Stimulated activated CD4-positive, alpha-beta T cell treated with anti-CD3 and anti-CD28 coated beads, Interleukin-1b, Interleukin-23, amount 100 ng/mL, for 48 hours (primary cell): ENCODE data around the gene SALL1.

Experiments used
- DNase-seq: peaks from one replicate; pipeline ENCODE4 v3.0.0-alpha.2; 2020

Gene SALL1

DNA sequence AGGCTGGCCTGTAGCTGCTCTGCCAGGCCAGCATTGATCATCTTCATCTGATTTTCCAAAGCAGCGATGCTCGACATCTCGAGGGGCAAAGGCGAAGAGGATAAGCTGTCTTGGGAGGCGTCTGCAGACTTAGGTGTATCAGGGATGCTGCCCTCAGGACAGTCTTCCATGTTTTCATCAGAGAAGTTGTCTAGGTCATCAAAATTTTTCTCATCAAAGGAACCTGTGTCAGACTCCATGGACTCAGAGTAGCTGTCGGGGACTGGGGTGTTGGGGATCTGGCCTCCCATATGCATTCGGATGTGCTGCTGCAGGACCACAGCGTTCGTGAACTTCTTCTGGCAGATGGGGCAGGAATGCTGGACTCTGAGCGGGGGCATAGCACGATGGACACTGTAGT, 11.5 kb downstream of the SALL1 start:
- DNase-seq: no peak

DNA sequence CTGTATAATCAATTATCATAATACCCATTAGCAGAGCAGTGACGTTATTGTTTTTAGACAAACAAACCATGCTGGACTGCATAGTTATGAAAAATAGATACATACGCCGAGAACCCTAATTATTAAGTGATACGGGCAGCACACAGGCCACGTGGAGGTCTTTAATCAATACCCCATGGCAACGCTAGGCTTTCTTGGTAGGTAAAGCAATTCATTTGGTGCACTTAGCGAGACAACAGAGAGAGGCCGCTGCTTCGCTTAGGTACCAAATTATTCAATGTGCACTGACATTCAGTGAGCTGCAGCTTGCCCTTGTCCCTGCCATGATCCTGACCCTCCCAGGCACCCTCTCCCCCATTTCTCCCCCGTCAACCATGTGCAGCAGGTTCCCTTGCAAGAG, 12.9 kb downstream of the SALL1 start:
- no peak for DNase-seq

DNA sequence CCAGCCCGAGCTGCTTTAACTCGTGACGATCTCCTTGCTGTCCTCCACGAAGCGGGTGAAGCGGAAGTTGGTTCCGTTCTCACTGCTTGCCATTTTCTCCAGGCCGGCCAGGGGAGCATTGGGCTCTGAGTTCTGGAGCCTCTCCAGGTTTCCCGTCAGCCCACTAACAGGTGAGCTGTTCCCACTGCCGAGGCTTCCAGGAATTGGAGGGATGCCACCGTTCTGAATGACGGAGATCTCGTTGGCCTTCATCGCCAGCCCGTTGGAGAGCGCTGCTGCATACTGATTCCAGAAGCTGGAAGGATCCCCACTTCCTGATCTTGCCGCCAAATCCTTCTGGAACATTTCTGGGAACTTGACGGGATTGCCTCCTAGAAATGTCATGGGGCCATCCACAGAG, 14.0 kb downstream of the SALL1 start:
- no peak for DNase-seq

DNA sequence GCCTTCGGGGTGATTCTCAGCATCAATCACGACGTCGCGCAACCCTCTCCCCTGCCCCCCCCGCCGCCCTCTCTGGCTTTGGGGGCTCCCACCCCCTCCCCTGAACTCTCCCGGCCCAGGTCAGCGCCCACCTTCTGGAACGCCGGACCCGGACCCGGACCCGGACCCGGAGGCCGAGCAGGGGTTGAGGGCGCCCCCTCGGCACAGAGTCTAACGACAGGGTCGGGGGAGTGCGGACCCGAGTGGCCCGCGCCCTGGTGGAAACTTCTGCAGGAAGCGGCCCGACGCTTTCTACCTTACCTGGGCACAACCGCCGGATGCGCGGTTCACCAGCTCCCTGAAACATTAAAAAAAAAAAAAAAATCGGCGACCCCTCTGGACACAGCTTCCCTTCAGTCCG, 16.2 kb downstream of the SALL1 start:
- no peak for DNase-seq

DNA sequence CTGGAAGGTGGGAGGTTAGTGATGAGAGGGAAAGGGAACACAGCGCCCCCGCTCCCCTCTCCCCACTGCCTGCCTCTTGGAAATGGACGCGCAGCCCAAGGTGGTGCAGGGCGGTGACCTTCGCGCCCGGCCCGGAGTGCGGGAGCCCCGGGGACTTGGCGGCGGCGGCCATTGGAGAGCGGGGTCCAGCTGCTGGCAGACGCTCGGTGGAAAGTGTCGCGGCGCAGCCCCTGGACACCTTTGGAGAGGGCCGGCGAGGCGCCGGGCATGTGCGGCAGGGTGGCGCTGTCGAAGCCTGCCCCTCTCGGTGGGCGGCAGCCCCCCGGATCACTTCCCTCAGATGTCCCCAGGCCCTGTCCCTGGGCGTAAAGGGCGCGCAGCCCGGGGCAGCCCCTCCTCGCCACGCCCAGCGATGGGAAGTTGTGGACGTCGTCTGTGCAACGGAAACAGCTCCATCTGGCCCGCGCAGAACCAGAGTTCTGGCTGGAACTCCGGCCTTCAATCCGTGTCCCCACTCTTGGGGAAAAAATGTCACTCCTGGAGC, 16.7 kb downstream of the SALL1 start:
- DNase-seq: no peak

DNA sequence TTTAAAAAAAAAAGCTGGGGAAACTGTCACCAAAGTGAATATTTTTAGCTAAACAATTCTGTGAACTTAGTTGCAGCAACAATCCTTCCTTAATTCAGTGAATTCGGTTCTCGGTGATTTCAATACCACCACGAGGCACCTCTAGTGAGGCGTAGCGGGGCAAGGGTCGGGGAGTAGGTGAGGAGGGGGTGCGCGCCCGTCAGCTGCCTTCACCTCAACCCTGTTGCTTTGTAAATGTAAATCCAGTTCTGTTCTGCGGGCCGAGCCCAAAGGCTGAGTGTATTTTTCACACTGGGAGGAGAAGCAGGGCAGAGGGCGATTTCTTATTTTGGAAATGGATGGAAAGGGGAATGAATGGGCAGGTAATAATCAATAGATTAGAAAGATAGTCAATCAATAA, 17.4 kb downstream of the SALL1 start:
- DNase-seq: no peak

DNA sequence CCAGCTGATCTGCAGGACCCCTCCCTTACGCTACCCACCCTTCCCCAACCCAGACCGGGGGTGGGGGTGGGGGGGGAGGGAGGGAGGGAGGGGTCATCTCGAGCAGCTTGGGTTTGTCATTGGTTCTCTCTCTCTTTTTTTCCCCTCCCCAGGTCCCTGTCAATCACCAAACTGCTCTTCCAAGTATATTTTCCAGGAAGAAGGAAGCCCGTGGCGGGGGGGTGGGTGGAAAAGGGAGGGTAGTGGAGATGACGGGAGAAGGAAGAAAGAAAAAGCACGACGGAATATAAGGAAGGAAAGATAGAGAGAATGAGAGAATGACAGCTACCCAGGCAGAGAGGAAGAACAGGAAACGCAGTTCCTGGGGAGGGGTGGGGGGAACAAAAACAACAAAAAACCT, 17.9 kb downstream of the SALL1 start:
- DNase-seq: no peak

DNA sequence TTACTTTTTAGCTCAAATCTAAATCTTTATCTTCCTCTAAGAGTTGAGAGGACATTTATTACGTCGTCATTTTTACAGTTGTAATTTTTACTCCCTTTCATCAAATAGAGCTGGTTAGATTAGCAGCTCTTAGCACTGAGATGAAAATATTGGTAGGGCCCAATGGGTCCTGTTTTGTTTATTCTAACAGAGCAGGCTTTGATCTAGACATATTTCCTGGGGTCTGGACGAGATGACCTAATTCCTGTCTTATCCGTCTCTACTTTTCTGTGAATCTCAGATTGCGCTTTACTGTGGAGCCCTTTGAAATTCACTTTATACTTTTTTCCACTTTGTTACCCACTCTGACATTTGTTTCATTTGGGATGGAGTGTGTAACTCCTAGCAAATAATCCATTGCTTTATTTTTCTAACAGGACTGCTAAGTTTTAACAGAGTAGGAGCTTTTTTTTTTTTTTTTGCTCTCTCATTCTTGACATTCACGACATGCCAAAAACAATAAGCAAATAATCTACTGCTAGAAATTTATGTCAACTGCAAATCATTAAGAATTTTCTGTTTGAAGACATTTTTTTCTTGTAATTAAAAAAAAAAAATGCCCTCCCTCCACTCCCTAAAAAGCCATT, 18.5 kb downstream of the SALL1 start:
- DNase-seq: no peak

DNA sequence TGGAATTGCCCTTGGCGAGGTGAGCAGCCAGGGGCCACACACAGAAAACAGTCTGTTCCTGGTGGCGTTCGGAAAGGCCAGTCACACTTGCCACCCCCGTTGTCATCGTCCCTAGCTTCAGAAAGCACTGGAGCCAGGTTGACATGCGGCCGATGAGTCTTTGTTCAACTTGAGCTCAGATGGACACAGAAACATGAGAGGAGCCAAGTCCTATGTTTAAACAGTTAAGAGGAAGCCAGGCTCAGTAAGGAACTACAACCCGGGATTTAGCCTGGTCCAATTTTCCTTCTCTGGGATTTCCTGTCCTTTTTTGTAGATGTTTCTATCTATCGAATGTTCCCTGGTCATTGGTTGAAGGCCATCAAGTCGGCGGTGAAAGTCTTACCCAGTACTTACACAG, 19.5 kb downstream of the SALL1 start:
- no peak for DNase-seq

DNA sequence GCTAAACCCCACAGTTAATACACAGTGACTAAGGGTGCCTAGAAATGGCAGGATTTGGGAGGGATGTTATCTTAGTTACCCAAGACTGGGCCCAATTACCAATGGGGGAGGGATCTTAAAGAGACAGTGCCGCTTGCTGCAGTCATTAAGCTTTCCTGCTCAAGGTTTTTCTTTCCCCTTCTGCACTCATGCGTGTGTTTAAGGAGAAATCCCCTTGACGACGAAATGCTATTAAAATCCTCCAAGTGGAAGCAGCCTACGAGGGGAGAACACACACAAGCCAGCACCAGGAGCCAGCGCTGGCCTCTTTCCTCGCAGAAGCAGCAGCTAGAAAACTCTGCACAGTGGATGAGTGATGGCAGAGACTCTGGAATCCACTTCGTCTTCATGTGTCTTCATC, 22.0 kb downstream of the SALL1 start:
- DNase-seq: no peak

DNA sequence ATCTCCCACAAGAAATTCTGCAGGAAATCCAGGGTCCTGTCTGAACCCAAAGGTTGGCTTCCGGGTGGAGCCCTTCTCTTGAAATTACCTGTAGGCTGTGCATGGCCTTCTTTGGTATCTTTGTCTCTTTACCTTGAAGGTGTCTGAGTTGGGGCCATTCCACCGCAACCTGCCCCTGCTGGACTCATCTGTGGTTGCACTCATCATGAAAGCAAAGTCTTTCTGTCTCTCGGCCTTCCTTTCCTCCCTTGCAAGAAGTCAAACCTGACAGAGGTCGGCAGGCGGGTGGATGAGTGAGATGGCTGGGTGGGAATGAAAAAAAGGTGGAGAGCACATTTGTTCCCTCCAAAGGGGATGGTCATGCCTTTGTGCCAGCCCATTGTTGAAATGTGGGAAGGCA, 25.1 kb downstream of the SALL1 start:
- DNase-seq: no peak

DNA sequence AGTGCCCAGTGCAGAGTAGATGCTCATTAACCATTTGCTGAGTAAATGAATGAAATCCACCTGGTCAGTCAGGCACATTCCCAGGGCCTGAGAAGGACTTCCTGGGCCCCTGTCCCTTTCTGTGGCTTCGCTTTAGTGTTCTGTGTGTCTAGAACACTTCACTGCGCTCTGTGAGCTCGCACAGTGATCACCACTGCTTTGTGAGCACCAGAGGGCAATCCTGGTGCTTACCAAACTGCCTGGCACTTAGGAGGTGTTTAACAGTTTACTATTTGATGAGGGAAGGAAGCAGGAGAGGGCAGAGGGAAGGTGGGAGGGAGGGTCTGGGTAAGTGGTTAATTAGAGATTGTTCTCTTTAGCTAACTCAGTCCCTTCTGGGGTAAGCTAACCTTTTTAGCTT, 26.2 kb downstream of the SALL1 start:
- DNase-seq: no peak

DNA sequence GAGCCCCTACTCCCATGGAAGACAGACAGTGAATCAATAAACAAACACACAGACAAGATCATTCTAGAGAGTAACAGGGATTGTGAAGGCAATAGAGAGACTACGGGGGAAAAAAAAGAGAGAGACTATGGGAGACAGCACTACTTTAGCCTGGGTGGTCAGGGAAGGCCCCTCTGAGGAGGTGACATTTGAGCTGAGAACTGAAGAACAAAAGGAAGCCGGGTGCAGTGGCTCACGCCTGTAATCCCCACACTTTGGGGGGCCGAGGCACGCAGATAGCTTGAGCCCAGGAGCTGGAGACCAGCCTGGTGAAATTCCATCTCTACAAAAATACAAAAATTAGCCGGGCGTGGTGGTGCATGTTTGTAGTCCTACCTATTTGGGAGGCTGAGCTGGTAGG, 29.2 kb downstream of the SALL1 start:
- no peak for DNase-seq

DNA sequence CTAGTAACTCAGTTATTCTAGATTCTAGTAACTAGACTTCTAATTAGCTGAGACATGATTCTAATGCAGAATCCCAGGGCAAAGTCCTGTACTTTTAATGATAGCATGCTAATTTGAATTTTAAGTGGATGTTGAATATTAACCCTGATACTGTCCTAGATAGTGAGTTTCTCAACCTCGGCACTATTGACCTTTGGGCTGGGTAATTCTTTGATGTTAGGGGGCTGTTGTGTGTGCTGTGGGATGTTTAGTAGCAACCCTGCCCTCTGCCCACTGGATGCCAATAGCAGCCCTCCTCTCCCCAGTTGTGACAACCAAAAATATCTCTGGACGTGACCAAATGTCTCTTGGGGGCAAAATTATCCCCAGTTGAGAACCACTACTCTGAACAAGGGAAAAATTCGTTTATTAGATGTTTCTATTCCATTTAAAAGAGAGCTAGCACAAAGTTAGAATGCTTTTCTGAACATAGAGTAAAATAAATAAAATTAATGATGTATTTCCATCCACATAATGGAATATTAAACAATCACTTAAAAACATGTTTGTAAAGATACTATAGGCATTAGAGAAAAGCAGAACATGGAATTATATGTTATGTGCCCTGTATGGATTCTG, 30.2 kb downstream of the SALL1 start:
- DNase-seq: no peak

DNA sequence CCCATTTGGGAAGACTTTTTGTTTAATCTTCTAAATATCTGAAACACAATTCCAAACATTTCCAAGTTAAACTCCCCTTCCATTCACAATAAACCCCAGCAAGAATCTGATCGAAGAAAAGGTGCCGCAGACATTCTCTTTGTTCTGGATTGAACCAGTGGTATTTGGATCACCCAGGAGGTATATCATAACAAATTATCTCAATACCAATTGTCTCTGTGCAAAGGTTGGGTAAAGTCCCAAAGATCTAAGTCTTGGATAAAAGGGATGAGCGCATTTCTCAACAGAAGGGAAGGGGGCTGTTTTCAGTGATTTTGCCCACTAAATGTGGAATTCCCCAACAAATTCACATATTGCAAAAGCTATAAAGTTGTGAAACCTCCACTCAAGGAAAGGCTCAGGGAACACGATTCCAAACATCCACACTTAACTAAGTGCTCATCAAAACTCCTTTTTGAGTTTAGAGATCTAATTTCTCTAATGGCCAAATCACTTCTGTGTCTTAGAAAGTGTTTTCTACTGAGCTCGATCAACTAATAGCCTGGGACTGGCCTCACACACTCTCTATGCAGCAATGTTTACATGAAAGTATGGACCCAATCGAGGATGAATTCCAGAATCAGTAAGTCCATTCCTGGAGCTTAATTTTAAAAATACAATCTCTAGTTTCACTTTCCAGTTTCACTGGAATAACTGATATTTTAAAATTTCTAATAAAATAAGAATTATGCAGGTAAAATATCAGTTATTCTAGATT, 30.9 kb downstream of the SALL1 start:
- no peak for DNase-seq

DNA sequence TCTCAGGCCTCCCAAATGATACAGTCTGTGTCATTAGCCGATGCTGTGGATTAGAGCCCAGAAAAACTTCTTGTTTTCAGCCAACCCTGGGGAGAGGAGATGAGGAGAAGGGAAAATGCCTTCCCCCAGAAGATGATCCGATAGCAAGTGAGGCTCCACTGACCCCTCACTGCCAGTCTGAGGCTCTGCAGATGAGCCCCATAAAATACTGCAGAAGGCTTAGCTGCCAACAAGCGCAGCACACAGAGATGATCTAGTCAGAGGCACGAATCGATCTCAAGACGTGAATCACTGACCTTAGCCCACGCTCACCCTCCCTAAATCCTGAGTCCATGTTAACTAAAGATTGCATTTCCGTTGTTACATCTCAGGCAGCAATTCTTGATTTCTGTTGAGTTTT, 31.5 kb downstream of the SALL1 start:
- DNase-seq: no peak

DNA sequence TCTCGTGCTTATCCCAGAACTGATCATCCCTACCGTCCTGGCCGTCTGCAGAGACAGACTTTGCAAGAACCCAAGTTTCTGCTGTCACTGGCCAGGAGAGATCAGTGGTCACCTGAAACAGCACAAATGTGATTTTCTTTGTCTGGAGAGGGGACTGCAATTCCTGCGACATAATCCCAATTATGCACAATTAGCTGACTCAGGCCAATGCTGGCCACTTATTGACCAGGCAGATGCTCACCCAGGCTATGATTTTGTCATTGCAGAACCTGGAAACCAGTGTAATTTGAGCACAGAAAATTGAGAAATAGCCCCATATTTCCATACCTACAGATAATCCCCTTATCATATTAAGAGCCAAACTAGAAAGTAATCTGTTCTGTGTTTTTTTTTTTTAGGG, 34.7 kb downstream of the SALL1 start:
- DNase-seq: no peak

DNA sequence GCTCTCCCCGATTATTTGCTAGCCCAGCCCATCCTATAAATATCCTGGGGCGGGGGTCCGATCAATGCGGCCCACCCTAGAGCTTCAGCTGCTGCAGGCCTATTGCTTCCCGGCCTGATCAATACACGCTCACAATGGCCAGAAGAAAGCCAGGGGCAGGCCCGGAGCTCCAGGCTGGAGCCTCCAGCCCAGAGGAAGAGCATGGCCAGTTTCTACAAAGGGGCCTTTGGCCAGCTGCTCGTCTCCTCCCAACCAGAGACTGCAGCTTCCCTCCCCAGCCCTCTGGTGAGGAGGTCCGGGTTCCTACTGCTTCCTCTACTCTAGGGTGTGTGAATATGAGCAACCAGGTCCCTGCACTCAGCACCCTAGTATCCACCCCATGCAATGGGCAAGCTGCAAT, 36.7 kb downstream of the SALL1 start:
- DNase-seq: no peak

DNA sequence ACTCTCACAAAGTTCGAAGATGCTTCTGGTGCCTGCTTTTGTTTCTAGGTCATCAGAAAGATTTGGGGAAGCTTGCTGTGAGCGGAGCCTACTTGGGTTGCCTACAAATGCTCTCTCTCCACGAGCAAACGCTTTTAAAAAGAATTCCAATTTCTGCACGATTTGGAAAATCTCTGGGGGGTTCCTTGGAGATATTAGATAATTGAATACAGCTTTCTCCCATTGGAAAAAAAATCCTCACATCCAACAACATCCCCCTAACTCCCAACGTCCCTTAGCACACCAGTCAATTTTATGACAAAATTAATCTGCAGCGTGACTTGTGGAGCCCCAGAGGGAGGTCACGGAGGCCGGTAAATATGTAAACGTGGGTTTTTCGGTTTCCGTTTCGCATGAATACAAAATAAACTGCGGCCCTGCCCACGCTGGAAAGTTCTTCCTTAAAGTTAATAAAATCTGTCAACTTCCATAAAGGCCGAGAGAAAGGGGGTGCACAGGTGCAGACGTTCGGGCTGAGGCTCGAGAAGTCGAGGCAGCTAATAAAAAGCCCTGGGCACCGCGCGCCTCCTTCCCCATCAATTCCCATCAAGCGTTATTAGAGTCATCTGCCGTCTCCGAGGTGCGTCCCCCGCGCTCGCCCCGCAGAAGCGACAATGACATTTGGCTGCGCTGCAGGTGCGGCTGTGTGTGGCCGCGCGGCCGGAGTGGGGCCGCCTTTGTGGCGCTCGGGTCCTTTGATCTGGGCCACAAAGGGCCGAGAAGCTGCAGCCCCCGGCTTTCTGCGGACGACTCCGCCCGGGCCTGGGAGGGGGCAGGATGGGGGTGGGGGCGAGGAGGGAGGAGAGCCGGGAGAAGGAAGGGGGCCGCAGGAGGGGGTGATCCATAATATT, 37.6 kb downstream of the SALL1 start:
- DNase-seq: no peak

DNA sequence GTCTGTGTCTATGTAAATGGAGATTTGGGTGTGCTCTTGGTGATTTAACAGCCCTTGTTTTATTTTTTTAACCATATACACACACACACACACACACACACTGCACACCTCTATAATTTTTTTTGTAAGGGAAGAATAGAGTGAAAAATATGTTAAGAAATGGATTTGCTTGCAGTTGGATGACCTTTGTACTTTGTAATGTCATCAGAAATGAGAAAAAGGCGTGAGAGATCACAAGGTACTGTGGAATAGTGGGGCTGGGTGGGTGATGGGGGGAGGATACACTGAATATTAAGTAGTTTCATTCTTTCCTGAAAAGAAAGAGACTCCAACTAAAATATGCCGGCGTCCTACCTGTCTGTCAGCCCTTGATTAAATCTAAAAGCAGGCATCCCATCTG, 38.7 kb downstream of the SALL1 start:
- DNase-seq: no peak

DNA sequence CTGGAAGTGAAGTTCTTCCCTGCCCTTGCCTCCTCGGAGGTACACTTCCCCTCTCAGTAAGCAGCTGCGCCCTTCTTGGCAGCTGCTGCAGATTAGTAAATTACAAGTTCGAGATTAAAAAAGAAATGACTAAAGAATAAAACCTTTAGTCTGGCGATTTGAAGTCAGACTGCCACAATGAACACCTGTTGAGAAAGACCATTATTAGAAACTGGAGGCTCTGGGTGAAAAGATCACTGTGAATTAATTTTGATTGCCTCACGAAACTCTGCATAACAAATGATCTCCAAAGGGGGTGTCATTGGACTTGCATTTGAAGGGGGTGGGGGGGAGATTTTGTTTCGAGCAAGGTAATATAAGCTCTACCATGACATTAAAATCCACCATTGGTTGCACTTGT, 39.3 kb downstream of the SALL1 start:
- DNase-seq: no peak

DNA sequence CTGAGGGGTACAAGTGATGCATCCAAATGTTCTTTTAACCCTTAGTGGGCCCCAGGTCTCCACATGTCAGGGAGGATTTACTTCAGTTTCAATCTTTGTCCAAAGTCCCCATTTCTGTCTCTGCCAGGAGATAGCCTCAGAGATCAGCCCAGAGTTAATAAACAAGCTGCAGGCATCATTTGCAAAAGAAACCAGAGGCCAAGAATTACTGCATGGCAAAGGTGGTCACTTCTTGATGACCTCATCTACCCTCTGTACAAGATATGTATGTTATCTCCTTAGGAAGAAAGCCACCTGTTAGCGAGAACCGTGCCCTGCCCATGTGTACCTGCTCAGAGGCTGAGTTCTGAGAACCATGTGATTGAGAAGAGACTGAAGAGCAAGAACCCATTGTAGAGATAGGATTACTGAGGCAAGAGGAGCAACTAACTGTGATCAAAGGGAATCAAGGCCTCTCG, 40.3 kb downstream of the SALL1 start:
- no peak for DNase-seq

DNA sequence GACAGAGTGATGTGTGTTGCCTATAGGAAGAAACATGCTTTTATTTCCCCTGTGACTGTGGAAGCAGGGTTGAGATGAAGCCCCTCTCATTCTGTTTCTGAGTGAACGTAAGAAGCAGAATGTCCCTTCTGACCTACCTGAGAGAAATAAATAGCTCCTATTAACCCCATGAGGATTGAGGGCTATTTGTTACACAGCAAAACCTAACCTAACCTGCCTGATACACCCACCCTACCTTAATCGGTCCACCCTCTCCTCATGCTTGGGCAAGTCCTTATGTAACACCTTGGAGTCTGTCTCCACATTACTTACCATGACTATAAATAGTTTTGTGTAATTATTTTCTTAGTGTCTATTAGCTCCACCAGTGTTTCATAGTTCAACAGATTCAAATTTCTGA, 41.9 kb downstream of the SALL1 start:
- no peak for DNase-seq
